ENCODE data around the gene SSBP3.

DNA sequence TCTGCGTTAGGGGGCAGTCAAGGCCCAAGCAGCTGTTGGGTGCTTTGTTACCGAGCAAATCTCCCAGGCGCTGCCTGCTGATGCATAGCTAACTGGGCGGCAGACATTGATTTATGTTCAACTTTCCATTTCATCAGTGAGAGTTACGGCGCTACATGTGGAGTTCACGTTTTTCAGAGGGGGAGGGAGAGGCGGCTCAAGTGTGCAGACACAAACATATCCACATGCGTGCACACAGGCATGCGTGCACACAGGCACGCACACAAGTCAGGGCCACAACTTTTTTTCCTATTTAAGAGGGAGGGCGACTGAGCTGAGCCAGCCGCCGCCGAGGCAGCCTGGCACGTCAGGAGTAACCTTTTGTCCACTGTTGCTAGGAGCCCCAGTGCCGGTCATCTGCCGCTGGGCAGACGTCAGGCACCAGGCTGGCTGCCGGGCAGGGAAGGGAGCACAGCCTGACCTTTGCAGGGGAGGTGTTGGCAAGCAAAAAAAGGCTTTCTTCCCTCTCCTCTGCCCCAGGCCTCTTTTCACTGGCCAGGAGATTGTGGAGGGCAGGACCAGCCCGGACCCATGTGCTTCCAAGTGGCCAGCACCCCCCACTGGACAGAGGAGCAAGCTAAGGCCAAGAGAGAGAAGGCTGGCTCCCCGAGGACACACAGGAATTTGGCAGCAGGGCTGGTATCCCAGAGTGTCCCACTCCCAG is 133.0 kb downstream of the SSBP3 start:
- TF ChIP-seq POLR2A (IDR thresholded peaks at IDR 0.05; ENCODE audit: low read depth, low read length) (no peak), POU2F2 (IDR thresholded peaks at IDR 0.05; ENCODE audit: low read depth, low read length) (no peak), PAX5 (IDR thresholded peaks at IDR 0.05; ENCODE audit: insufficient read depth, low read length, severe bottlenecking) (no peak)
